GM20000 (cell line): ENCODE results near the gene IDI2.

Experiments used
- DNase-seq: peaks from one replicate; pipeline ENCODE4 v3.0.0; 2012; ENCODE audit warnings: low spot score
- TF ChIP-seq, protein P1 (sequence below): IDR thresholded peaks from 2 replicates; pipeline ENCODE4 v1.5.1; 2012; ENCODE audit warnings: mild to moderate bottlenecking, control low read depth; ENCODE audit errors: extremely low read depth, missing control alignments

The IDI2 gene

DNA sequence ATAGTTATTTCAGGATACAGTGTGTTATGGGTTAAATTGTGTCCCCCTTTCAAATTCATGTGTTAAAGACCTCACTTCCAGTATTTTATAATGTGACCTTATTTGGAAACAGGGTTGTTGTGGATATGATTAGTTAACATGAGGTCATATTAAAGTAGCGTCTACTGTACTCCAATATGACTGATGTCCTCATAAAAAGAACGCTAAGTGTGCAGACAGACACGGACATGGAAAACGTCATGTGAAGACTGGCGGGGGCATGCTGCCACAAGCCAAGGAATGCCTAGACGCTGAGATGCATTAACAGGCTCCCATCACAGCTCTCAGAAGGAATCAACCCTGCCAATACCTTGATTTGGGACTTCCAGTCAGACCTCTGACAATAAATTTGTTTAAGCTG, 29.0 kb upstream of the IDI2 start:
- DNase-seq, result no peak
- TF ChIP-seq, protein P1, sequence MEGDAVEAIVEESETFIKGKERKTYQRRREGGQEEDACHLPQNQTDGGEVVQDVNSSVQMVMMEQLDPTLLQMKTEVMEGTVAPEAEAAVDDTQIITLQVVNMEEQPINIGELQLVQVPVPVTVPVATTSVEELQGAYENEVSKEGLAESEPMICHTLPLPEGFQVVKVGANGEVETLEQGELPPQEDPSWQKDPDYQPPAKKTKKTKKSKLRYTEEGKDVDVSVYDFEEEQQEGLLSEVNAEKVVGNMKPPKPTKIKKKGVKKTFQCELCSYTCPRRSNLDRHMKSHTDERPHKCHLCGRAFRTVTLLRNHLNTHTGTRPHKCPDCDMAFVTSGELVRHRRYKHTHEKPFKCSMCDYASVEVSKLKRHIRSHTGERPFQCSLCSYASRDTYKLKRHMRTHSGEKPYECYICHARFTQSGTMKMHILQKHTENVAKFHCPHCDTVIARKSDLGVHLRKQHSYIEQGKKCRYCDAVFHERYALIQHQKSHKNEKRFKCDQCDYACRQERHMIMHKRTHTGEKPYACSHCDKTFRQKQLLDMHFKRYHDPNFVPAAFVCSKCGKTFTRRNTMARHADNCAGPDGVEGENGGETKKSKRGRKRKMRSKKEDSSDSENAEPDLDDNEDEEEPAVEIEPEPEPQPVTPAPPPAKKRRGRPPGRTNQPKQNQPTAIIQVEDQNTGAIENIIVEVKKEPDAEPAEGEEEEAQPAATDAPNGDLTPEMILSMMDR, result no peak

DNA sequence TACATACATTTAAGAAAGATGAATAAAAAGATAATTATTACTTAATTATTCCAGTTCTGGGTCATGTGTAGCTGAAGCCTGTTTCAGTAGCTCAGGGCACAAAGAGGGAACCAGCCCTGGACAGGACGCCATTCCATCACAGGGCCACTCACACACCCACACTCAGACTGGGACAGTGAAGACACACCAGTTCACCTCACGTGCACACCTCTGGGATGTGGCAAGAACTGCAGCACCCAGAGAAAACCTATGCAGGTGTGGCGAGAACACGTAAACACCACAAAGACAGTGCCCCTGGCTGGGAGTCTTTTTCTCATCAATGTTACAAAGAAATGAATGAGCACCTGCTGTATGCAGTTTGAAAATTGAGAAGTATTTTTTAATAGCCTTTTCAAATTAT, 24.9 kb upstream of the IDI2 start:
- TF ChIP-seq, protein P1, result no peak
- DNase-seq, result peak; percentile 45

DNA sequence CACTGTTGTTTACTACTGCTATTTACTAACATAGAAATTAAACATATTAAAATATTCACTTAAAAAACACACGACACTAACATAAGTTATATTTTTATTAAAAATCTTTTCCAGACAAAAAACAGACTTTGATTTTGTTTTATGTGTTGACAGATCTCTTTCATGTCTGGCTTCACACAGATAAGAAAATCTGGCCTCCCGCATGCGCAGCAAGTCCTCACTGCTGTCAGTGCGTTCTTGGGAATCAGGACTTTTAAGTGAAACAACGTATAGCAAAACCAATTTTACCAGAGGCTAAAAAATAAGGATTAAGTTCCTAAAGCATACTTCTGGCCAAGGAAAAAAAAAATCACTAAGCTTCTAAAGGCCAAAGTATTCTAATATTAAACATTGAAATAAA, 24.5 kb upstream of the IDI2 start:
- DNase-seq, result no peak
- TF ChIP-seq, protein P1, result no peak

DNA sequence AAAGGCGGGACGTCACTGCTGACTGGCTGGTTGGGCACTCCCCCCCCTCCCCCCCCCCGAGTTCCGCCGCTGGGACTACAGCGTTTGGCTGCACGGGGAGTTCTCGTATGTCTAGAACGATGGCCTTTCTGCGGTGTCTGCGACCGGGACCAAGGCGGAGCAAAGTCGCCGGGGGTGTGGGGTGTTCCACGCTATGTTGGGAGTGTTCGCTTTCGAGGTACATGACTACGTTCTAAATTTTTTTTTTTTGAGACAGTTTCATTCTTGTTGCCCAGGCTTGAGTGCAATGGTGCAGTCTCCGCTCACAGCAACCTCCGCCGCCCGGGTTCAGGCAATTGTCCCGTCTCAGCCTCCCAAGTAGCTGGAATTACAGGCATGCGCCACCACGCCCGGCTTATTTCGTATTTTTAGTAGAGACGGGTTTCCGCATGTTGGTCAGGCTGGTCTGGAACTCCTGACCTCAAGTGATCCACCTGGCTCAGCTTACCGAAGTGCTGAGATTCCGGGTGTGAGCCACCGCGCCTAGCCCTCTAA, 23.8 kb upstream of the IDI2 start:
- no peak for DNase-seq
- TF ChIP-seq, protein P1, result no peak

DNA sequence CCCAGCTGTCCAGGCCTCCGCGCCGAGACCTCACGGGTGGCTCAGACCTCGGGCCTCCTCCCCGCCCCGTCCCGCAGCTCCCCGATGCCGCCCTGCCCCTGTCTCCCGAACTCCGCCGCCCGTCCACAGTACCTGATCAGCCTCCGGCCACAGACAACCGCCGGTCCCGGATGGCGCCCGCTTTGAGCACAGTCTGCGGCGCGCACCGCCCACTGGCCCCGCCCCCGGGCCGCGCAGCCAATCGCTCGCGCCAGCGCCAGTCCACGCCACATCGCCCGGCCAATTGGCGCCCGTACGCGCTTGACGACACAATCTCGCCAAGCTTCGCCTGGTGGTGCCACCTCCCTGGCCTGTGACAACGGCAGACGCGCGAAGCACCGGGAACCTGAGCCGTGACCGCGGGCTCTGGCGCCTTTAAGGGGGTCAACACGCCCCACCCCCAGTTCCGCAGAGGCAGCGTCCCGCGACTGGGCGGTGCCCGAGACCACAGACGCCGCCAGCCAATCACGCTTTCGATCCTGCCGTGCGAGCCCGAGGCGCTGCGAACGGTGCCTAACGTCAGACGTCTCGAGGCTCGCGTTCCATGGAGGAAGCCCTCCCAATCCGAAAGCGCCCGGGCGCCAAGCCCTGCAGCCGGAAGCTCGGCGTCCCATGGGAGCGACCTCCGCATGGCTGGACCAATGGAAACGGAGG, 23.2 kb upstream of the IDI2 start, which contains the start of gene IDI1:
IDI1 (minus strand) TSS at position 388 of the 693 bp plus-strand sequence; CDS start at position 272, 116 bp downstream.
- TF ChIP-seq, protein P1, result no peak
- peak; percentile 97 for DNase-seq

DNA sequence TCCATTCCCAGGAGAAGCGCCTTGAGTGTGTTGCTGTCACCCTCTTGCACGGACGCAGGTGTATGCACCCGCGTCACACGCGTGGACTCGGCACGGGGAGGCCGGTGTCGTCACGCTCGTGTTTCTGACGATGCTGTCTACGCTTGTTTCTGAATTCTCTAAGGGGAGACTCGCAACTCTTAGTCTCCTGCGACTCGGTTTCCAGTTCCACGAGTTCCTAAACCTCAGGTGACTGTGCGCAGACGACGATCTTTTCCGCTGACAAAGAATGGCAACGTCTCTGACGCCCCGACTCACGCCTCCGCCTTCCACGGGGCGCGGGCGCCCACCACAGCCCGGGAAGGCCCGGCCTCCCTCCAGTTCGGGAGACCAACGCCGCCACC, 22.7 kb upstream of the IDI2 start:
- DNase-seq, result no peak

DNA sequence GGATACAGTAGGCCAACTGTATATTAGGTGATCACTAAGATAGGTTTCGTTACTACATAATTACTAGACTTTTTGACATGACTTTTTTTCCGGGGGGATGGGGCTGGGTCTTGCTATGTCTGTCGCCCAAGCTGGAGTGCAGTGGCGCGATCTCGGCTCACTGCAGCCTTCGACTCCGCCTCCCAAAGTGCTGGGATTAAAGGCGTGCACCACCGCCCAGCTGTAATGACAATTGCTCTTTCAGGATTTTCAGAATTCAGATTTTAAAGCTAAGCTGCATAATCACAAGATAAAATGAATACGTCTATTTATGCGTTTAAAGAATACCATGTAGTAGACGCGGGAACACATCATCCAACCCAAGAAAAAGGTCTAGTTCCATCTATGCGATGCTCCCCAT, 22.3 kb upstream of the IDI2 start:
- TF ChIP-seq, protein P1, result no peak
- no peak for DNase-seq

More for the DNA sequence above, 22.7 kb upstream of the IDI2 start:
- TF ChIP-seq, protein P1, result no peak
